Nephron progenitor cell (in vitro differentiated cells): ENCODE results near the gene CRELD1.
A peak's percentile ranks its signal among the peaks of the same experiment; 100 is the strongest.

Experiments
- DNase-seq: peaks from one replicate; pipeline ENCODE4 v3.0.0; 2021
- H3K27ac Mint-ChIP-seq: 2 replicates; pipeline ENCODE4 v1.8.0; 2021; ENCODE audit warnings: mild to moderate bottlenecking, moderate library complexity, mixed read lengths
- H3K27me3 Mint-ChIP-seq: 2 replicates; pipeline ENCODE4 v1.8.0; 2021; ENCODE audit warnings: mild to moderate bottlenecking, low read depth, mixed read lengths; ENCODE audit not compliant: poor library complexity
- H3K36me3 Mint-ChIP-seq: 2 replicates; pipeline ENCODE4 v1.8.0; 2021; ENCODE audit warnings: low read depth, mixed read lengths
- H3K4me1 Mint-ChIP-seq: 2 replicates; pipeline ENCODE4 v1.8.0; 2021; ENCODE audit warnings: mixed read lengths
- H3K4me3 Mint-ChIP-seq: 2 replicates; pipeline ENCODE4 v1.8.0; 2021; ENCODE audit warnings: mild to moderate bottlenecking, moderate library complexity, mixed read lengths
- H3K9me3 Mint-ChIP-seq: 2 replicates; pipeline ENCODE4 v1.8.0; 2021; ENCODE audit warnings: mild to moderate bottlenecking, moderate library complexity, mixed read lengths
- TF ChIP-seq, protein P1 (sequence below): fragments of 200-600 bp; sonication (generic); IDR thresholded peaks from 2 replicates; pipeline ENCODE4 v1.5.0; 2021; ENCODE audit warnings: antibody characterized with exemption

Gene CRELD1

DNA sequence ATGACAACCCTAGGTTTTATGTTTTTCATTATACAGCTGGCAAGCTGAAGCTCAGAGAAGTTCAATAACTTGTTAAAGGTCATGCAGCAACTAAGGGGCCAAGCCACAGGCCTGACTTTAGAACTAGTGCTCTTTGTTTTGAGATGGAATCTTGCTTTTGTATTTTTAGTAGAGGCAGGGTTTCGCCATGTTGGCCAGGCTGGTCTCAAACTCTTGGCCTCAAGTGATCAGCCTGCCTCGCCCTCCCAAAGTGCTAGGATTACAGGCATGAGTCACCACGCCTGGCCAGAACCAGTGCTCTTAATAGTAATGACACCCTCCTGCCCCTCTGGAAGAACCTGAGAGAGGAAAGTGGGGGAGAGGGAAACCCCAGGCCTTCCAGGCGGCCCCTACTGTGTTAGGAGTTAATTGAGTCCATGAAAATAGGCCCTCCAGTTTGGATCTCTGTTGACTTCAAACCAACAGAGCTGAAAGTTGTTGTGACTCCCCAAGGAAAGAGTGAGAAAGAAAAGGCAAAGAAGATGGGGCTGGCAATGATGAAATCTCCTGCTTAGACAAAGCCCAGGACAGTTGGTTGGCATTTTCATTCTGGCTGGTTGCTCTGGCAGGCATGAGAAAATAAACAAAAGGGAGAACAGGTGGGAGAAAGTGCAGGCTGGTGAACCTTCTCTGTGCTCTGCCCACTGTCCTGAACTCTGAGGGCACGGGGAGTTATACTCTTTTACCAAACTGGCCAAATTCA is 22.1 kb downstream of the CRELD1 start:
- Mint-ChIP-seq H3K27ac (peak overlapping the region; percentile 87), H3K4me1 (peaks cover 38% of the 10 kb centered on the region), H3K9me3 (no peaks in the 10 kb centered on the region), H3K27me3 (peaks cover 16% of the 10 kb centered on the region), H3K4me3 (no peak overlapping the region), H3K36me3 (no peaks in the 10 kb centered on the region)
- DNase-seq = no peak
- TF ChIP-seq, protein P1, sequence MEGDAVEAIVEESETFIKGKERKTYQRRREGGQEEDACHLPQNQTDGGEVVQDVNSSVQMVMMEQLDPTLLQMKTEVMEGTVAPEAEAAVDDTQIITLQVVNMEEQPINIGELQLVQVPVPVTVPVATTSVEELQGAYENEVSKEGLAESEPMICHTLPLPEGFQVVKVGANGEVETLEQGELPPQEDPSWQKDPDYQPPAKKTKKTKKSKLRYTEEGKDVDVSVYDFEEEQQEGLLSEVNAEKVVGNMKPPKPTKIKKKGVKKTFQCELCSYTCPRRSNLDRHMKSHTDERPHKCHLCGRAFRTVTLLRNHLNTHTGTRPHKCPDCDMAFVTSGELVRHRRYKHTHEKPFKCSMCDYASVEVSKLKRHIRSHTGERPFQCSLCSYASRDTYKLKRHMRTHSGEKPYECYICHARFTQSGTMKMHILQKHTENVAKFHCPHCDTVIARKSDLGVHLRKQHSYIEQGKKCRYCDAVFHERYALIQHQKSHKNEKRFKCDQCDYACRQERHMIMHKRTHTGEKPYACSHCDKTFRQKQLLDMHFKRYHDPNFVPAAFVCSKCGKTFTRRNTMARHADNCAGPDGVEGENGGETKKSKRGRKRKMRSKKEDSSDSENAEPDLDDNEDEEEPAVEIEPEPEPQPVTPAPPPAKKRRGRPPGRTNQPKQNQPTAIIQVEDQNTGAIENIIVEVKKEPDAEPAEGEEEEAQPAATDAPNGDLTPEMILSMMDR = no peak

DNA sequence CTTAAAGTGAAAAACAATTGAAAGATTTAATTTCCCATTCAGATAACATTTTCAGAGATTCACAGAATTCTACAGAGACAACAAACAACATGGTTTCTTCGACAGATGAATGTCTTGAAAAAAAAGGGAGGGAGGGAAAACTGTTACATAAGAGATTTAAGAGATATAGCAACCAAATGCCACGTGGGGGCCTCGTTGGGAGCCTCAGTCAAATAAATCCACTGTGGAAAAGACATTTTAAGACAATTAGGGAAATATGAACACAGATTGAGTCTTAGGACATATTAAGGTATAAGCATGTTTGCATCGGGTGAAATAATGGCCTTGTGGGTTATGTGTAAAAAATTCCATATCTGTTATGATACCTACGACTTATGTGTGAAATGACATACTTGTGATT is 23.6 kb downstream of the CRELD1 start:
- Mint-ChIP-seq H3K27me3 (peaks cover 16% of the 10 kb centered on the region), H3K9me3 (no peaks in the 10 kb centered on the region), H3K4me3 (no peak overlapping the region), H3K4me1 (peaks cover 28% of the 10 kb centered on the region), H3K36me3 (no peaks in the 10 kb centered on the region), H3K27ac (no peak overlapping the region)
- no peak for DNase-seq
- TF ChIP-seq, protein P1 = no peak

DNA sequence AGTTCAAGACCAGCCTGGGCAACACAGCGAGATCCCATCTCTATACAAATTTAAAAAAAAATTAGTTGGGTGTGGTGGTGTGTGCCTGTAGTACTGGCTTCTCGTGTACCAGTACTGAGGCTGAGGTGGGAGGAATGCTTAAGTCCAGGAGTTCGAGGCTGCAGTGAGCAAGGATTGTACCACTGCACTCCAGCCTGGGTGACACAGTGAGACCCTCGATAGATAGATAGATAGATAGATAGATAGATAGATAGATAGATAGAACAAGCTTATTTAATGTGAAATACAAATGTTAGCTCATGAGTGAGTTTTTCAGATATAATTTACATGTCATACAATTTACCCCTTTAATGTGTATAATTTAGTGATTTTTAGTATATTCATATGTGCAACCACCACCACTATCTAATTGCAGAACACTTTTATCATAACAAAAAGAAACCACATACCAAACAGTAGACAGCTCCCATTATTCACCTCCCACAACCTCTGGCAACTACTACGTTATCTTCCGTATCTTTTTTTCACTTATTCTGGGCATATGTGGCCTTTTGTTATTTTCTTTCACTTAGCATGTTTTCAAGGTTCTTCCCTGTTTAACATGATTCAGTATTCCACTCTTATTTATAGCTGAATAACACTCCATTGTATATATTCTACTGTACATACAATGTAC is 31.7 kb downstream of the CRELD1 start:
- Mint-ChIP-seq H3K4me1 (no peaks in the 10 kb centered on the region), H3K27ac (no peak overlapping the region), H3K9me3 (no peaks in the 10 kb centered on the region), H3K4me3 (no peak overlapping the region), H3K27me3 (peaks cover 3% of the 10 kb centered on the region), H3K36me3 (peaks cover 41% of the 10 kb centered on the region)
- TF ChIP-seq, protein P1 = no peak
- DNase-seq = no peak

DNA sequence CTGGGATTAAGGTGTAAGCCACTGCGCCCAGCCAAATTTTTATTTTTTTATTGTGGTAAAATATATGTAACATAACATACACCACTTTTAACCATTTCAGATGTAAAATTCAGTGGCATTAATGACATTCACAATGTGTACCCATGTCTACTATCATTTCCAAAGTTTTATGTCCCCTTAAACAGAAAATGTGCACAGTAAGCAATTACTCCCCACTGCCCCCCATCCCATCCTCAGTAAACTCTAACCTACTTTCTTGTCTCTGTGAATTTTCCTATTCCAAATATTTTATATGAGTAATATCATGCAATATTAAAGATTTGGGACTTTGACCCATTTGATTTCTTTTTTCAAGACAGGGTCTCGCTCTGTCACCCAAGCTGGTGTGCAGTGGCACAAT is 33.2 kb downstream of the CRELD1 start:
- peaks cover 3% of the 10 kb centered on the region for H3K27me3 Mint-ChIP-seq
- H3K36me3 Mint-ChIP-seq = peaks cover 53% of the 10 kb centered on the region
- H3K4me1 Mint-ChIP-seq = no peaks in the 10 kb centered on the region

DNA sequence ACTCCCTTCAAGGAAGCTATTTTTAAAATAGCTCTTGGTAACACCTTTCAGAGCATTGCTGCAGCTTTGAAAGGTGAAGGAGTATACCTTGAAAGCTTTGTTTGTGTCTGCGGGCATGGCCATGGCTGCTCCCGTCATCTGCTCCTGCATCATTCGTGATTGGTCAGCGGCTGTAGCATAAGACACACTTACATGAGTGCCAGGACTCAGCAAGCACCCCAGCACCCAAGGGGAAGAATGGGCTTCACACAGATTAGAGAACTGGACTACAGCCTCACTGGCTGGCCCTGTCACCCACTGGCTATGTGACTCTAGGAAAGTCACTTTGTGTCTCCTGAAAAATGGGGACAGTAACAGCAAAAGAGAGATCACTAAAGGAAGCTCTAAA is 36.0 kb downstream of the CRELD1 start:
- TF ChIP-seq, protein P1 = no peak
- Mint-ChIP-seq H3K4me3 (no peak overlapping the region), H3K27me3 (peaks cover 3% of the 10 kb centered on the region), H3K36me3 (peaks cover 67% of the 10 kb centered on the region), H3K27ac (no peak overlapping the region), H3K9me3 (no peaks in the 10 kb centered on the region), H3K4me1 (no peaks in the 10 kb centered on the region)
- DNase-seq = no peak

More for the DNA sequence above, 33.2 kb downstream of the CRELD1 start:
- Mint-ChIP-seq H3K4me3 (no peak overlapping the region), H3K27ac (no peak overlapping the region), H3K9me3 (no peaks in the 10 kb centered on the region)
- TF ChIP-seq, protein P1 = no peak
- no peak for DNase-seq
